CD14-positive monocyte (primary cell): Measurements from ENCODE around the gene ZNF500. TPM values are rescaled to one million over a fixed set of nuclear protein-coding genes. Genes with fewer than 3 reads are reported as not detected.

Experiments used
- DNase-seq, 3 donors: peaks; one replicate each; pipeline ENCODE4 v3.0.0-alpha.2; 2011 to 2022
- H2AFZ ChIP-seq: 2 replicates; pipeline ENCODE4 v1.6.0; 2012; ENCODE audit warnings: mild to moderate bottlenecking, low read depth, low read length, inconsistent platforms; ENCODE audit not compliant: insufficient read depth, poor library complexity, severe bottlenecking
- H3K27ac ChIP-seq, 2 donors: 1 replicate in 1 of 2; 2 replicates in 1 of 2; pipeline ENCODE4 v1.5.1; 2012 to 2013; ENCODE audit warnings: low read length in 2 of 2, control low read depth in 1 of 2, inconsistent platforms in 1 of 2, low read depth in 1 of 2, mild to moderate bottlenecking in 1 of 2
- H3K27me3 ChIP-seq, 2 donors: one replicate each; pipeline versions ENCODE4 v1.6.0 to v1.6.1; 2011 to 2013; ENCODE audit warnings: low read length in 2 of 2; ENCODE audit not compliant: control insufficient read depth in 2 of 2, insufficient read depth in 2 of 2
- H3K36me3 ChIP-seq, 2 donors: replicated peaks in 1 of 2; 1 replicate in 1 of 2; 2 replicates in 1 of 2; pipeline versions ENCODE4 v1.5.1 to v1.6.1; 2012 to 2013; ENCODE audit warnings: low read length in 2 of 2, control low read depth in 1 of 2, inconsistent platforms in 1 of 2, mild to moderate bottlenecking in 1 of 2; ENCODE audit not compliant: insufficient read depth in 2 of 2, control insufficient read depth in 1 of 2
- H3K4me1 ChIP-seq, 2 donors: 1 replicate in 1 of 2; 2 replicates in 1 of 2; pipeline versions ENCODE4 v1.5.1 to v1.6.1; 2012 to 2013; ENCODE audit warnings: low read length in 2 of 2, control low read depth in 1 of 2, inconsistent platforms in 1 of 2, mild to moderate bottlenecking in 1 of 2, moderate library complexity in 1 of 2; ENCODE audit not compliant: insufficient read depth in 2 of 2, control insufficient read depth in 1 of 2
- H3K4me2 ChIP-seq: replicated peaks from 2 replicates; pipeline ENCODE3; 2012; ENCODE audit warnings: low read length, moderate library complexity, mild to moderate bottlenecking; ENCODE audit not compliant: poor library complexity, severe bottlenecking; ENCODE audit errors: extremely low read depth
- H3K4me3 ChIP-seq, 3 experiments: fragments of 200-600 bp in 1 of 3; sonication (generic) in 1 of 3; replicated peaks in 1 of 3; 1 replicate in 2 of 3; 2 replicates in 1 of 3; pipeline ENCODE4 v1.5.1; 2011 to 2013; ENCODE audit warnings: low read length in 3 of 3, mild to moderate bottlenecking in 3 of 3, control low read depth in 2 of 3, low read depth in 2 of 3, inconsistent platforms in 1 of 3, moderate library complexity in 1 of 3
- H3K79me2 ChIP-seq: 2 replicates; pipeline ENCODE4 v1.6.0; 2012; ENCODE audit warnings: mild to moderate bottlenecking, control low read depth, inconsistent platforms, low read length, moderate library complexity; ENCODE audit not compliant: insufficient read depth
- H3K9ac ChIP-seq: 2 replicates; pipeline ENCODE4 v1.6.0; 2017; ENCODE audit warnings: low read length, mild to moderate bottlenecking; ENCODE audit not compliant: insufficient read depth, poor library complexity, severe bottlenecking
- H3K9me3 ChIP-seq, 2 donors: replicated peaks in 1 of 2; 1 replicate in 1 of 2; 2 replicates in 1 of 2; pipeline versions ENCODE4 v1.5.1 to v1.6.1; 2012 to 2013; ENCODE audit warnings: low read length in 2 of 2, control low read depth in 1 of 2; ENCODE audit not compliant: control insufficient read depth in 1 of 2, insufficient read depth in 1 of 2
- H4K20me1 ChIP-seq: 2 replicates; pipeline ENCODE4 v1.6.0; 2012; ENCODE audit warnings: mild to moderate bottlenecking, low read length, control low read depth, moderate library complexity; ENCODE audit not compliant: insufficient read depth
- H3K27ac Mint-ChIP-seq, 7 donors: one replicate each; pipeline ENCODE4 v1.8.0; 2020; ENCODE audit warnings: mild to moderate bottlenecking in 7 of 7, mixed read lengths in 7 of 7, moderate library complexity in 6 of 7, inconsistent platforms in 2 of 7
- H3K27me3 Mint-ChIP-seq, 3 donors: one replicate each; pipeline ENCODE4 v1.8.0; 2021 to 2022; ENCODE audit warnings: low read depth in 3 of 3, mild to moderate bottlenecking in 3 of 3, mixed read lengths in 3 of 3, moderate library complexity in 3 of 3, inconsistent platforms in 1 of 3
- H3K36me3 Mint-ChIP-seq, 2 donors: one replicate each; pipeline ENCODE4 v1.8.0; 2020; ENCODE audit warnings: mixed read lengths in 2 of 2, inconsistent platforms in 1 of 2, mild to moderate bottlenecking in 1 of 2
- H3K4me1 Mint-ChIP-seq: one replicate; pipeline ENCODE4 v1.8.0; 2020; ENCODE audit warnings: mild to moderate bottlenecking, mixed read lengths
- H3K4me3 Mint-ChIP-seq, 2 donors: one replicate each; pipeline ENCODE4 v1.8.0; 2020; ENCODE audit warnings: mild to moderate bottlenecking in 2 of 2, mixed read lengths in 2 of 2, moderate library complexity in 1 of 2
- H3K9me3 Mint-ChIP-seq, 7 donors: one replicate each; pipeline ENCODE4 v1.8.0; 2020 to 2022; ENCODE audit warnings: mixed read lengths in 7 of 7, mild to moderate bottlenecking in 6 of 7, moderate library complexity in 6 of 7, inconsistent platforms in 2 of 7
- CTCF ChIP-seq: fragments of 200-600 bp; IDR thresholded peaks from one replicate; pipeline ENCODE4 v1.8.0; 2022; ENCODE audit warnings: antibody characterized with exemption, mild to moderate bottlenecking
- WGBS: methylation state at CpG from one replicate; pipeline ENCODE4 v1.1.5; 2013; ENCODE audit warnings: missing lambda C conversion rate; ENCODE audit not compliant: insufficient coverage; 5-methylcytosine and 5-hydroxymethylcytosine counted together
- intact Hi-C, 2 donors: fragments of 100-400 bp; cut with micrococcal nuclease; formaldehyde crosslinking; loops; one replicate each; pipeline versions ENCODE4 v1.15.0 to v1.15.1; 2023
- polyA plus RNA-seq, 3 donors: library from polyadenylated mRNA; depleted of rRNA in 1 of 3; unstranded in 2 of 3; stranded (reverse) in 1 of 3; fragments of 300-500 nt in 2 of 3; fragments of >200 nt in 1 of 3; fragmentation: Illumina TruSeq in 2 of 3; gene quantifications; 1 replicate in 2 of 3; 2 replicates in 1 of 3; pipeline ENCODE4 v1.2.3, GENCODE V29; 2012 to 2021

The ZNF500 gene
- polyA plus RNA-seq, 3 donors, result 2.4 to 5.6 (median 5.2) TPM

DNA sequence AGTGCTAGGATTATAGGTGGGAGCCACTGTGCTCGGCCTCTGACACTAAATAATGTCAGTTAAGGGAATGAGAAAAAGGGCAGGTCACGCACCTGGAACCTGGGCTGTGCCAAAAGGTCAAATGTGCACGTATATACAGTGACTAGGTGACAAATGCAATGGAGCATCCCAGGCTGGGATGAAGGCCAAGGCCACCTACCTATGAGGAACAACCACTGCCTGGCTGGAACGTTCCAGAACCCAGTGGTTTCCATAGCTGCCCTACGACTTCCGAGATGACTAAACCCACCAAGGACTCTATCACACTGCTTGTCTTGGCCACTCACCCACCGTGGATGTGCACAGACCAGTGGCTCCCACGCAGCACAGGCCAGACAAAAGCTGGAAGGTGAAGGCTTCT lies 16.1 kb downstream of the ZNF500 start:
- H3K36me3 ChIP-seq, result peaks cover 53 to 58% of the 10 kb centered on the region in 2 donors
- no peaks in the 10 kb centered on the region for H3K4me1 Mint-ChIP-seq
- intact Hi-C loops, result no loop called here

GRCh38 chr16:4749700-4750257 lies 17.2 kb downstream of the ZNF500 start:
- Histone ChIP-seq H3K36me3 (peaks cover 43 to 48% of the 10 kb centered on the region in 2 donors), H3K9me3 (peaks cover 0 to 2% of the 10 kb centered on the region in 2 donors), H3K27me3 (no peaks in the 10 kb centered on the region), H3K9ac (no peak overlapping the region), H2AFZ (no peak overlapping the region), H3K79me2 (no peaks in the 10 kb centered on the region), H3K27ac (no peak overlapping the region), H3K4me2 (no peak overlapping the region), H3K4me1 (no peaks in the 10 kb centered on the region), H3K4me3 (no peak overlapping the region), H4K20me1 (no peaks in the 10 kb centered on the region)
- intact Hi-C loops, result no loop called here
- Mint-ChIP-seq H3K4me3 (no peak overlapping the region), H3K27ac (peak overlapping the region in 1 of 7 donors; percentile 40), H3K27me3 (peaks cover 0 to 2% (median 0%) of the 10 kb centered on the region in 3 donors), H3K9me3 (peaks cover 0 to 2% (median under 1%) of the 10 kb centered on the region in 7 donors), H3K36me3 (peaks cover 32 to 40% of the 10 kb centered on the region in 2 donors), H3K4me1 (no peaks in the 10 kb centered on the region)
- no peak for TF ChIP-seq CTCF
- WGBS, result 100% methylated on average over 3 of the region's 10 CpGs
- DNase-seq, result no peak

More for the DNA sequence above, 16.1 kb downstream of the ZNF500 start:
- Mint-ChIP-seq H3K27ac (no peak overlapping the region), H3K4me3 (no peak overlapping the region), H3K9me3 (peaks cover 5 to 11% (median 8%) of the 10 kb centered on the region in 7 donors), H3K36me3 (peaks cover 41 to 51% of the 10 kb centered on the region in 2 donors), H3K27me3 (peaks cover 0 to 2% (median 0%) of the 10 kb centered on the region in 3 donors)
- no peaks in the 10 kb centered on the region for H3K4me1 ChIP-seq
- H3K27me3 ChIP-seq, result no peaks in the 10 kb centered on the region
- H4K20me1 ChIP-seq, result no peaks in the 10 kb centered on the region
- peaks cover 0 to 6% of the 10 kb centered on the region in 2 donors for H3K9me3 ChIP-seq
- no peak overlapping the region for H2AFZ ChIP-seq
- no peak for TF ChIP-seq CTCF
- WGBS, result 96% methylated on average over 8 of the region's 8 CpGs
- no peak overlapping the region for H3K9ac ChIP-seq
- H3K4me2 ChIP-seq, result no peak overlapping the region
- DNase-seq, result no peak
- H3K79me2 ChIP-seq, result no peaks in the 10 kb centered on the region
- H3K27ac ChIP-seq, result no peak overlapping the region
- no peak overlapping the region for H3K4me3 ChIP-seq
